H1 (cell line): ENCODE measurements around the gene ACTL8. TPM values are rescaled to one million over a fixed set of nuclear protein-coding genes. Genes with fewer than 3 reads are reported as not detected.

ENCODE experiments used
- SP4 ChIP-seq: IDR thresholded peaks from 2 replicates; pipeline ENCODE4 v1.6.1; 2012; ENCODE audit warnings: low read length, inconsistent platforms
- SUZ12 ChIP-seq: fragments of 200-600 bp; sonication (generic); IDR thresholded peaks from 2 replicates; pipeline ENCODE4 v1.6.1; 2012; ENCODE audit warnings: mild to moderate bottlenecking, inconsistent platforms, low read length, moderate library complexity, mixed read lengths
- TEAD4 ChIP-seq: IDR thresholded peaks from 2 replicates; pipeline ENCODE4 v1.6.1; 2012; ENCODE audit warnings: low read depth, low read length, inconsistent platforms, mixed read lengths
- polyA plus RNA-seq, 7 experiments: library from polyadenylated mRNA; depleted of rRNA in 3 of 7; stranded (reverse) in 5 of 7; unstranded in 2 of 7; fragments of >200 nt in 5 of 7; fragments of 200-250 nt in 2 of 7; gene quantifications; 1 replicate in 5 of 7; 2 replicates in 1 of 7; 4 replicates in 1 of 7; pipeline versions ENCODE4 v1.2.1 to v1.2.3, GENCODE V29; 2011 to 2013; ENCODE audit warnings: missing spikeins in 2 of 7, mixed read lengths in 2 of 7
- total RNA-seq: library from RNA; stranded (reverse); fragmentation: NEBNext Ultra II Directional; extraction: Animal tissue kit (Norgen Biotek cat#: 25700); gene quantifications from 2 replicates; pipeline ENCODE4 v1.2.1, GENCODE V29; 2021
- TF ChIP-seq, protein P1 (sequence below): IDR thresholded peaks from 2 replicates; pipeline ENCODE4 v1.6.1; 2011; ENCODE audit warnings: low read length, improper control_type of control experiment

The ACTL8 gene
- total and polyA plus RNA-seq, 2 of the 8 experiments (the other 6 are each of a cell fraction or from before 2014, with no cell fraction given) = 0.33 to 0.47 TPM

DNA sequence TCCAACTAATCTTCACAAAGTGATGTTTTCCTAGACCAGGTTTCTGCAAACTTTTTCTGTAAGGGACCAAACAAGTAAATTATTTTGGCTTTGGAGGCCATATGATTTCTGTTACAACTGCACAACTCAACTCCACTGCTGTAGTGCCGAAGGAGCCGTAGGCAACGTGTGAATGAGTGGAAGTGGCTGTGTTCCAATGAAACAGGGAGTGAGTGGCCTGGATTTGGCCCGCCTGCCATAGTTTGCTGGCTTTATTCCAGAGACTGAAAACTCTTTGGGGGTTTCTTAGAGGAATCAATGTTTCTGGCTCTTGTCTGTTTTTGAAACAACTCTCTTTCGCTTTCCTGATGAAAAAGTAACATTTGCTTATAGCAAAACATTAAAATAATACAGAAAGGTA is 12.6 kb upstream of the ACTL8 start (continued):
- TF ChIP-seq, protein P1, sequence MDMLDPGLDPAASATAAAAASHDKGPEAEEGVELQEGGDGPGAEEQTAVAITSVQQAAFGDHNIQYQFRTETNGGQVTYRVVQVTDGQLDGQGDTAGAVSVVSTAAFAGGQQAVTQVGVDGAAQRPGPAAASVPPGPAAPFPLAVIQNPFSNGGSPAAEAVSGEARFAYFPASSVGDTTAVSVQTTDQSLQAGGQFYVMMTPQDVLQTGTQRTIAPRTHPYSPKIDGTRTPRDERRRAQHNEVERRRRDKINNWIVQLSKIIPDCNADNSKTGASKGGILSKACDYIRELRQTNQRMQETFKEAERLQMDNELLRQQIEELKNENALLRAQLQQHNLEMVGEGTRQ = no peak
- TF ChIP-seq TEAD4 = no peak
- TF ChIP-seq SUZ12 = no peak
- TF ChIP-seq SP4 = no peak
- TF ChIP-seq, all 59 proteins: peak for 0
